ENCODE results near the gene TCEA2.
A peak's percentile ranks its signal among the peaks of the same experiment; 100 is the strongest.

The TCEA2 gene

GRCh38 chr20:64100566-64100888 lies 37.5 kb downstream of the TCEA2 start:
- Histone ChIP-seq H3K4me2 (peak overlapping the region; percentile 88), H3K4me3 (no peak overlapping the region), H3K9me3 (no peaks in the 10 kb centered on the region), H4K20me1 (peaks cover 29% of the 10 kb centered on the region; the same call in 1 of the 2 replicates), H3K27ac (no peak overlapping the region), H3K9ac (no peak overlapping the region), H3K36me3 (peaks cover 27% of the 10 kb centered on the region; the same call in 1 of the 2 replicates), H3K27me3 (peaks cover 38% of the 10 kb centered on the region), H3K4me1 (peaks cover 40% of the 10 kb centered on the region)
- no peak for TF ChIP-seq Cebpa-rat (IDR thresholded peaks at IDR 0.05)

- Histone ChIP-seq H3K27me3 (peaks cover 38% of the 10 kb centered on the region), H3K9ac (no peak overlapping the region), H3K4me2 (peak overlapping the region; percentile 88), H3K9me3 (no peaks in the 10 kb centered on the region), H3K4me1 (peaks cover 40% of the 10 kb centered on the region), H3K27ac (no peak overlapping the region), H4K20me1 (peaks cover 29% of the 10 kb centered on the region; the same call in 1 of the 2 replicates), H3K4me3 (no peak overlapping the region), H3K36me3 (peaks cover 27% of the 10 kb centered on the region; the same call in 1 of the 2 replicates)
- TF ChIP-seq Cebpa-rat (IDR thresholded peaks at IDR 0.05): no peak
These were observed 38.1 kb downstream of the TCEA2 start for GRCh38 chr20:64100946-64101688.

- no peak overlapping the region for H3K27ac ChIP-seq
- peaks cover 20% of the 10 kb centered on the region; the same call in 1 of the 2 replicates for H3K36me3 ChIP-seq
- H4K20me1 ChIP-seq: peaks cover 29% of the 10 kb centered on the region; the same call in 1 of the 2 replicates
- H3K4me3 ChIP-seq: peak overlapping the region; percentile 65
- H3K9me3 ChIP-seq: no peaks in the 10 kb centered on the region
- TF ChIP-seq Cebpa-rat (IDR thresholded peaks at IDR 0.05): no peak
- 0 out of 2 replicates have a peak overlapping the region, but pooled peaks have one; percentile 10 for H3K9ac ChIP-seq
- peak overlapping the region; percentile 88 for H3K4me2 ChIP-seq
- peaks cover 44% of the 10 kb centered on the region for H3K4me1 ChIP-seq
- peaks cover 38% of the 10 kb centered on the region for H3K27me3 ChIP-seq
These were observed 39.0 kb downstream of the TCEA2 start for GRCh38 chr20:64101731-64102621.

- no peak overlapping the region for H3K9ac ChIP-seq
- H3K9me3 ChIP-seq: no peaks in the 10 kb centered on the region
- H3K27ac ChIP-seq: no peak overlapping the region
- peaks cover 52% of the 10 kb centered on the region for H3K4me1 ChIP-seq
- H3K4me2 ChIP-seq: peak overlapping the region; percentile 88
- H3K36me3 ChIP-seq: peaks cover 17% of the 10 kb centered on the region; the same call in 1 of the 2 replicates
- peaks cover 29% of the 10 kb centered on the region; the same call in 1 of the 2 replicates for H4K20me1 ChIP-seq
- peak overlapping the region; percentile 65 for H3K4me3 ChIP-seq
- peaks cover 38% of the 10 kb centered on the region for H3K27me3 ChIP-seq
- TF ChIP-seq Cebpa-rat (IDR thresholded peaks at IDR 0.05): no peak
These were observed 39.8 kb downstream of the TCEA2 start for GRCh38 chr20:64102647-64103354.

- Histone ChIP-seq H3K9ac (no peak overlapping the region), H3K36me3 (peaks cover 4% of the 10 kb centered on the region; the same call in 1 of the 2 replicates)
These were observed 41.1 kb downstream of the TCEA2 start for GRCh38 chr20:64103871-64104666.

DNA sequence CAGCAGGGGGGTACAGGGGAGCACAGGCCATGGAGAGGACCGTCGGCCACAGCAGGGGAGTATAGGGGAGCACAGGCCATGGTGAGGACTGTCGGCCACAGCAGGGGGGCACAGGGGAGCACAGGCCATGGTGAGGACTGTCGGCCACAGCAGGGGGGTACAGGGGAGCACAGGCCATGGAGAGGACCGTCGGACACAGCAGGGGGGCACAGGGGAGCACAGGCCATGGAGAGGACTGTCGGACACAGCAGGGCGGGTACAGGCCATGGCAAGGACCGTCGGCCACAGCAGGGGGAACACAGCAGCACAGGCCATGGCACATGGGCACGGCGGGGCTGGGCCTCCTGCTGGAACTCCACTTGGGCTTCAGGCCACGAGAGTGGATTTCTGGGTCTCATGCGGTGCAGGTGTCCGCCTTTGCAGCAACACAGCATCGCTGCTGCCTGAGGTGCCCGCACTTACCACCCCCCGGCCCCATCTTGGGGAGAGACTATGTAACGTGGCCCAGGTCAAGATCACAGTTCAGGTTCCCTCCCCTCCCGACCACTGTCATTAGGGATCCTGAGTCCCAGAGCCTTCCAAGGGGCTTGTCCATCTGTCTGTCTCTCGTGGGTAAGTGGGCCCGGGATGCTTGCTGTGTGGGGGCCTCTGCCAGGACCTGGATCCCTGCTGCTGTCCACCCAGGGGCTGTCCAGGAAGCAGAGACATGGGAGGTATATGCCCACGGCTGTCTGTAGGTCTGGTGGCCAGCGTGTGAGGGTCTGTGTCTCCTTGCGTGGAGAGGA lies 41.9 kb downstream of the TCEA2 start:
- Histone ChIP-seq H3K27me3 (peaks cover 38% of the 10 kb centered on the region), H4K20me1 (peaks cover 27% of the 10 kb centered on the region; the same call in 1 of the 2 replicates)

More at GRCh38 chr20:64103871-64104666, 41.1 kb downstream of the TCEA2 start:
- no peaks in the 10 kb centered on the region for H3K9me3 ChIP-seq
- H4K20me1 ChIP-seq: peaks cover 29% of the 10 kb centered on the region; the same call in 1 of the 2 replicates
- TF ChIP-seq Cebpa-rat (IDR thresholded peaks at IDR 0.05): no peak
- H3K4me3 ChIP-seq: no peak overlapping the region
- no peak overlapping the region for H3K27ac ChIP-seq
- peaks cover 38% of the 10 kb centered on the region for H3K27me3 ChIP-seq
- no peak overlapping the region for H3K4me2 ChIP-seq
- peaks cover 63% of the 10 kb centered on the region for H3K4me1 ChIP-seq

DNA sequence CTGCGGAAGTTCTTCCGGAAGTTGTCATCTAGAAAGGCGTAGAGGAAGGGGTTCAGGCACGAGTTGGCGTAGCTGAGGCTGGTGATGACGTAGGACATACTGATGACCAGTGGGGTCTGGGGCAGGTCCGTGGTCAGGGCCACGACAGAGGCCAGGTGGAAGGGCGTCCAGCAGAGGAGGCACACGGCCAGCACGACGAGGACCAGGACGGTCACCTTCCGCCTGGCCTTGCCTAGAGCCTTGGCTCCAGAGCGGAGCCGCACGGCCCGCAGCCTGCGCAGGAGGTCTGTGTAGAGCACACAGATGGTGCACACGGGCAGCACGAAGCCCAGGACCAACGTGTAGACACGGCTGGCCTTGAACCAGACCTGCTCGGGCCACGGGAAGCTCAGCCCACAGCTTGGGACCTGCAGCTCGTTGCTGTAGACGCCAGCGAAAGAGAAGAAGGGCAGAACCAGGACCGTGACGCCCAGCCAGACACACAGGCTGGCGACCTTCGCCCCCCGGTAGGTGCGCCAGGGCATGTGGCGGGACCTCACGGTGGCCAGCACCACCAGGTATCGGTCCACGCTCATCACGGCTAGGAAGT lies 42.9 kb downstream of the TCEA2 start:
- Histone ChIP-seq H3K27me3 (peaks cover 33% of the 10 kb centered on the region), H3K4me2 (no peak overlapping the region), H3K9me3 (no peaks in the 10 kb centered on the region), H3K9ac (no peak overlapping the region), H3K4me3 (no peak overlapping the region), H3K36me3 (no peaks in the 10 kb centered on the region), H3K4me1 (peaks cover 63% of the 10 kb centered on the region), H3K27ac (no peak overlapping the region), H4K20me1 (peaks cover 16% of the 10 kb centered on the region; the same call in 1 of the 2 replicates)
- no peak for TF ChIP-seq Cebpa-rat (IDR thresholded peaks at IDR 0.05)

More for the DNA sequence above, 41.9 kb downstream of the TCEA2 start:
- Histone ChIP-seq H3K36me3 (no peaks in the 10 kb centered on the region), H3K4me1 (peaks cover 63% of the 10 kb centered on the region), H3K4me3 (no peak overlapping the region), H3K27ac (no peak overlapping the region), H3K4me2 (no peak overlapping the region), H3K9me3 (no peaks in the 10 kb centered on the region), H3K9ac (no peak overlapping the region)
- TF ChIP-seq Cebpa-rat (IDR thresholded peaks at IDR 0.05): no peak

DNA sequence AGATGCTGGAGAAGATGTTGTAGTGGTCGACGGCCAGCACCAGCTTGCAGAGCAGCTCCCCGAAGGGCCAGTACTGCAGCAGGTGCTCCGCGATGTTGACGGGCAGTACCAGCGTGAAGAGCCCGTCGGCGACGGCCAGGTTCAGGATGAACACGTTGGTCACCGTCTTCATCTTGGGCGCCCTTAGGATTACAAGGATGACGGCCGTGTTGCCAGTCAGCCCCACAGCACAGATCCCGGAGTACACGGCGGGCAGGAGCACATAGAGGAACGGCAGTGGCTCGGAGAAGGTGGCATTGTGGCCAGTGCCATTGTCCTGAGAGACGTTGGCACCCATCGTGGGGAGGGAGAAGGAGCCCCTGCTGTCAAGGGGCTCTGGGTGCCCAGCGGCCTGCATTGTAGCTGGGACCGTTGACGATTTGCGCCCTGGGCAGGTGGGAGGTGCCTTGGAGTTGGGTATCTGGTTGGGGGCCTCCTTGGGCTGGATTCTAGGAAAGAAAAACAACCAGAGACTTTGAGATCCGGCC lies 43.5 kb downstream of the TCEA2 start:
- peaks cover 63% of the 10 kb centered on the region for H3K4me1 ChIP-seq
- no peaks in the 10 kb centered on the region for H3K9me3 ChIP-seq
- no peak overlapping the region for H3K27ac ChIP-seq
- no peak overlapping the region for H3K4me2 ChIP-seq
- H3K9ac ChIP-seq: no peak overlapping the region
- H3K36me3 ChIP-seq: no peaks in the 10 kb centered on the region
- no peak for TF ChIP-seq Cebpa-rat (IDR thresholded peaks at IDR 0.05)
- H3K4me3 ChIP-seq: no peak overlapping the region
- H4K20me1 ChIP-seq: peaks cover 11% of the 10 kb centered on the region; the same call in 1 of the 2 replicates
- H3K27me3 ChIP-seq: peaks cover 27% of the 10 kb centered on the region
